CD14-positive monocyte (primary cell): ENCODE results near the gene REC8. TPM values are rescaled to one million over a fixed set of nuclear protein-coding genes. Genes with fewer than 3 reads are reported as not detected.
A peak's percentile ranks its signal among the peaks of the same experiment; 100 is the strongest.

Source experiments
- DNase-seq, 3 donors: peaks; one replicate each; pipeline ENCODE4 v3.0.0-alpha.2; 2011 to 2022
- H2AFZ ChIP-seq: 2 replicates; pipeline ENCODE4 v1.6.0; 2012; ENCODE audit warnings: mild to moderate bottlenecking, low read depth, low read length, inconsistent platforms; ENCODE audit not compliant: insufficient read depth, poor library complexity, severe bottlenecking
- H3K27ac ChIP-seq, 2 donors: 1 replicate in 1 of 2; 2 replicates in 1 of 2; pipeline ENCODE4 v1.5.1; 2012 to 2013; ENCODE audit warnings: low read length in 2 of 2, control low read depth in 1 of 2, inconsistent platforms in 1 of 2, low read depth in 1 of 2, mild to moderate bottlenecking in 1 of 2
- H3K27me3 ChIP-seq, 2 donors: one replicate each; pipeline versions ENCODE4 v1.6.0 to v1.6.1; 2011 to 2013; ENCODE audit warnings: low read length in 2 of 2; ENCODE audit not compliant: control insufficient read depth in 2 of 2, insufficient read depth in 2 of 2
- H3K36me3 ChIP-seq, 2 donors: replicated peaks in 1 of 2; 1 replicate in 1 of 2; 2 replicates in 1 of 2; pipeline versions ENCODE4 v1.5.1 to v1.6.1; 2012 to 2013; ENCODE audit warnings: low read length in 2 of 2, control low read depth in 1 of 2, inconsistent platforms in 1 of 2, mild to moderate bottlenecking in 1 of 2; ENCODE audit not compliant: insufficient read depth in 2 of 2, control insufficient read depth in 1 of 2
- H3K4me1 ChIP-seq, 2 donors: 1 replicate in 1 of 2; 2 replicates in 1 of 2; pipeline versions ENCODE4 v1.5.1 to v1.6.1; 2012 to 2013; ENCODE audit warnings: low read length in 2 of 2, control low read depth in 1 of 2, inconsistent platforms in 1 of 2, mild to moderate bottlenecking in 1 of 2, moderate library complexity in 1 of 2; ENCODE audit not compliant: insufficient read depth in 2 of 2, control insufficient read depth in 1 of 2
- H3K4me2 ChIP-seq: replicated peaks from 2 replicates; pipeline ENCODE3; 2012; ENCODE audit warnings: low read length, moderate library complexity, mild to moderate bottlenecking; ENCODE audit not compliant: poor library complexity, severe bottlenecking; ENCODE audit errors: extremely low read depth
- H3K4me3 ChIP-seq, 3 experiments: fragments of 200-600 bp in 1 of 3; sonication (generic) in 1 of 3; replicated peaks in 1 of 3; 1 replicate in 2 of 3; 2 replicates in 1 of 3; pipeline ENCODE4 v1.5.1; 2011 to 2013; ENCODE audit warnings: low read length in 3 of 3, mild to moderate bottlenecking in 3 of 3, control low read depth in 2 of 3, low read depth in 2 of 3, inconsistent platforms in 1 of 3, moderate library complexity in 1 of 3
- H3K79me2 ChIP-seq: 2 replicates; pipeline ENCODE4 v1.6.0; 2012; ENCODE audit warnings: mild to moderate bottlenecking, control low read depth, inconsistent platforms, low read length, moderate library complexity; ENCODE audit not compliant: insufficient read depth
- H3K9ac ChIP-seq: 2 replicates; pipeline ENCODE4 v1.6.0; 2017; ENCODE audit warnings: low read length, mild to moderate bottlenecking; ENCODE audit not compliant: insufficient read depth, poor library complexity, severe bottlenecking
- H3K9me3 ChIP-seq, 2 donors: replicated peaks in 1 of 2; 1 replicate in 1 of 2; 2 replicates in 1 of 2; pipeline versions ENCODE4 v1.5.1 to v1.6.1; 2012 to 2013; ENCODE audit warnings: low read length in 2 of 2, control low read depth in 1 of 2; ENCODE audit not compliant: control insufficient read depth in 1 of 2, insufficient read depth in 1 of 2
- H4K20me1 ChIP-seq: 2 replicates; pipeline ENCODE4 v1.6.0; 2012; ENCODE audit warnings: mild to moderate bottlenecking, low read length, control low read depth, moderate library complexity; ENCODE audit not compliant: insufficient read depth
- H3K27ac Mint-ChIP-seq, 7 donors: one replicate each; pipeline ENCODE4 v1.8.0; 2020; ENCODE audit warnings: mild to moderate bottlenecking in 7 of 7, mixed read lengths in 7 of 7, moderate library complexity in 6 of 7, inconsistent platforms in 2 of 7
- H3K27me3 Mint-ChIP-seq, 3 donors: one replicate each; pipeline ENCODE4 v1.8.0; 2021 to 2022; ENCODE audit warnings: low read depth in 3 of 3, mild to moderate bottlenecking in 3 of 3, mixed read lengths in 3 of 3, moderate library complexity in 3 of 3, inconsistent platforms in 1 of 3
- H3K36me3 Mint-ChIP-seq, 2 donors: one replicate each; pipeline ENCODE4 v1.8.0; 2020; ENCODE audit warnings: mixed read lengths in 2 of 2, inconsistent platforms in 1 of 2, mild to moderate bottlenecking in 1 of 2
- H3K4me1 Mint-ChIP-seq: one replicate; pipeline ENCODE4 v1.8.0; 2020; ENCODE audit warnings: mild to moderate bottlenecking, mixed read lengths
- H3K4me3 Mint-ChIP-seq, 2 donors: one replicate each; pipeline ENCODE4 v1.8.0; 2020; ENCODE audit warnings: mild to moderate bottlenecking in 2 of 2, mixed read lengths in 2 of 2, moderate library complexity in 1 of 2
- H3K9me3 Mint-ChIP-seq, 7 donors: one replicate each; pipeline ENCODE4 v1.8.0; 2020 to 2022; ENCODE audit warnings: mixed read lengths in 7 of 7, mild to moderate bottlenecking in 6 of 7, moderate library complexity in 6 of 7, inconsistent platforms in 2 of 7
- WGBS: methylation state at CpG from one replicate; pipeline ENCODE4 v1.1.5; 2013; ENCODE audit warnings: missing lambda C conversion rate; ENCODE audit not compliant: insufficient coverage; 5-methylcytosine and 5-hydroxymethylcytosine counted together
- intact Hi-C, 2 donors: fragments of 100-400 bp; cut with micrococcal nuclease; formaldehyde crosslinking; loops; one replicate each; pipeline versions ENCODE4 v1.15.0 to v1.15.1; 2023
- polyA plus RNA-seq, 3 donors: library from polyadenylated mRNA; depleted of rRNA in 1 of 3; unstranded in 2 of 3; stranded (reverse) in 1 of 3; fragments of 300-500 nt in 2 of 3; fragments of >200 nt in 1 of 3; fragmentation: Illumina TruSeq in 2 of 3; gene quantifications; 1 replicate in 2 of 3; 2 replicates in 1 of 3; pipeline ENCODE4 v1.2.3, GENCODE V29; 2012 to 2021
- TF ChIP-seq, protein P1 (sequence below): fragments of 200-600 bp; IDR thresholded peaks from one replicate; pipeline ENCODE4 v1.8.0; 2022; ENCODE audit warnings: antibody characterized with exemption, mild to moderate bottlenecking

Gene REC8
- polyA plus RNA-seq, 3 donors, result 1.4 to 46.4 (median 2.3) TPM

DNA sequence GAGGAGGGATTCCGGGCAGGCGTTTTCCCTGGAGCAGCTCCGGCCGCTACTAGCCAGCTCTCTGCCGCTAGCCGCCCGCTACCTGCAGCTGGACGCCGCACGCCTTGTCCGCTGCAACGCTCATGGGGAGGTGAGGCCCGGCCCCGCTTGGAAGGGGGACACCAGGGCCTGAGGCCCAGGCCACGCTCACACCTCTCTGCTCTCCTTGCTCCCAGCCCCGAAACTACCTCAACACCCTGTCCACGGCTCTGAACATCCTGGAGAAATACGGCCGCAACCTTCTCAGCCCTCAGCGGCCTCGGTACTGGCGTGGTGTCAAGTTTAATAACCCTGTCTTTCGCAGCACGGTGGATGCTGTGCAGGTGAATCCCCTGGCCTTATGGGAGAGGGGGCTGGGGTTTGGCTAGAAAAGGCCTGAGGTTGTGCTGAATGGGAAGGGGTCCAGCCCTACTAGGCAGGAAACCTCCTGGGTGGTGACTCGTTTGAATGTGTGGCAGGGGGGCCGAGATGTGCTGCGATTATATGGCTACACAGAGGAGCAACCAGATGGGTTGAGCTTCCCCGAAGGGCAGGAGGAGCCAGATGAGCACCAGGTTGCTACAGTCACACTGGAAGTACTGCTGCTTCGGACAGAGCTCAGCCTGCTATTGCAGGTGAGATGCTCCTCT lies 24.0 kb upstream of the REC8 start:
- Mint-ChIP-seq H3K36me3 (peaks cover 65% of the 10 kb centered on the region in 2 donors), H3K27ac (peak overlapping the region; percentile 74 to 95 (median 87)), H3K4me1 (peaks cover 38% of the 10 kb centered on the region), H3K27me3 (peaks cover 0 to 2% (median 0%) of the 10 kb centered on the region in 3 donors), H3K9me3 (no peaks in the 10 kb centered on the region), H3K4me3 (peak overlapping the region; percentile 96 to 98)
- Histone ChIP-seq H3K4me1 (peaks cover 26 to 36% of the 10 kb centered on the region in 2 donors), H2AFZ (peak overlapping the region; percentile 93), H3K36me3 (peaks cover 54 to 65% of the 10 kb centered on the region in 2 donors), H3K4me3 (peak overlapping the region; percentile 84 to 100 (median 89)), H3K4me2 (peak overlapping the region; percentile 98), H4K20me1 (peaks cover 69% of the 10 kb centered on the region), H3K9ac (peak overlapping the region; percentile 93), H3K9me3 (no peaks in the 10 kb centered on the region), H3K79me2 (peaks cover 76% of the 10 kb centered on the region), H3K27ac (peak overlapping the region; percentile 45 to 84), H3K27me3 (no peaks in the 10 kb centered on the region)
- intact Hi-C loops, result loop anchor here in 1 of 2 donors (1.0 to 2.0 kb wide), 2 partner anchors 13 to 34 kb away; partner anchors contain the start of genes DCAF11, IRF9 and NRL
- WGBS, result 8% methylated on average over 26 of the region's 29 CpGs
- no peak for DNase-seq
- TF ChIP-seq, protein P1, sequence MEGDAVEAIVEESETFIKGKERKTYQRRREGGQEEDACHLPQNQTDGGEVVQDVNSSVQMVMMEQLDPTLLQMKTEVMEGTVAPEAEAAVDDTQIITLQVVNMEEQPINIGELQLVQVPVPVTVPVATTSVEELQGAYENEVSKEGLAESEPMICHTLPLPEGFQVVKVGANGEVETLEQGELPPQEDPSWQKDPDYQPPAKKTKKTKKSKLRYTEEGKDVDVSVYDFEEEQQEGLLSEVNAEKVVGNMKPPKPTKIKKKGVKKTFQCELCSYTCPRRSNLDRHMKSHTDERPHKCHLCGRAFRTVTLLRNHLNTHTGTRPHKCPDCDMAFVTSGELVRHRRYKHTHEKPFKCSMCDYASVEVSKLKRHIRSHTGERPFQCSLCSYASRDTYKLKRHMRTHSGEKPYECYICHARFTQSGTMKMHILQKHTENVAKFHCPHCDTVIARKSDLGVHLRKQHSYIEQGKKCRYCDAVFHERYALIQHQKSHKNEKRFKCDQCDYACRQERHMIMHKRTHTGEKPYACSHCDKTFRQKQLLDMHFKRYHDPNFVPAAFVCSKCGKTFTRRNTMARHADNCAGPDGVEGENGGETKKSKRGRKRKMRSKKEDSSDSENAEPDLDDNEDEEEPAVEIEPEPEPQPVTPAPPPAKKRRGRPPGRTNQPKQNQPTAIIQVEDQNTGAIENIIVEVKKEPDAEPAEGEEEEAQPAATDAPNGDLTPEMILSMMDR, result no peak

DNA sequence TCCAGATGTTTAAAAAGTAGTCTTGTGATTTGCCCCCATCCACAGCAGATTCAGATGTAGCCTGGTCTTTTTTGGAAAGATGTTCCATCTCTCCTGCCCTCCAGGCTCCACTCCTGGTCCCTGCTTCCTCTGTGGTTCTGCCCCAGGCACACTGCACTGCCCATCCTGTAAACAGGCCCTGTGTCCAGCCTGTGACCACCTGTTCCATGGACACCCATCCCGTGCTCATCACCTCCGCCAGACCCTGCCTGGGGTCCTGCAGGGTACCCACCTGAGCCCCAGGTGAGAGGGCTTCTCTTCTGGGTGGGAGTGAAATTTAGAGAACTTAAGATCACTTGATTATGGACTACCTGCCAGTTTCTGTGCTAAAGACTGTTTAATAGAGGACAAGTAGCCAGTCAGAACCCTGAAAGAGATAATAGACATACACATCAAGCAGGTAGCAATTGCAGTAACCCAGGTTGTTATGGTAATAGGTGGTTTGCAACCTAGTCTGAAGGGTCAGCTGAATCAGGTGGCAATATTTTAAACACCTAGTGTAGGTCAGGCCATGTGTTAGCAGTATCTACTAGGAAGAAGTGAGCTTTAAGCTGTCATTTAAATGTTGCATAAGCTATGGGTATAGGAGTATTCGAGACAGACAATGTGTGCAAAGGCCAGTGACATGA lies 22.4 kb upstream of the REC8 start:
- Histone ChIP-seq H3K79me2 (peaks cover 65% of the 10 kb centered on the region), H3K4me1 (peaks cover 26 to 36% of the 10 kb centered on the region in 2 donors), H2AFZ (no peak overlapping the region), H3K4me3 (no peak overlapping the region), H3K9me3 (no peaks in the 10 kb centered on the region), H3K27me3 (no peaks in the 10 kb centered on the region), H4K20me1 (peaks cover 61% of the 10 kb centered on the region), H3K36me3 (peaks cover 50 to 58% of the 10 kb centered on the region in 2 donors), H3K9ac (no peak overlapping the region), H3K4me2 (no peak overlapping the region), H3K27ac (peak overlapping the region in 1 of 2 donors; percentile 26)
- DNase-seq, result no peak
- WGBS, result 100% methylated on average over 2 of the region's 3 CpGs
- H3K4me3 Mint-ChIP-seq, result no peak overlapping the region
- H3K9me3 Mint-ChIP-seq, result no peaks in the 10 kb centered on the region
- peaks cover 53 to 61% of the 10 kb centered on the region in 2 donors for H3K36me3 Mint-ChIP-seq
- intact Hi-C loops, result no loop called here
- TF ChIP-seq, protein P1, result no peak
- peaks cover 0 to 2% (median 0%) of the 10 kb centered on the region in 3 donors for H3K27me3 Mint-ChIP-seq
- H3K4me1 Mint-ChIP-seq, result peaks cover 35% of the 10 kb centered on the region
- H3K27ac Mint-ChIP-seq, result peak overlapping the region in 2 of 7 donors; percentile 69 to 76
